ENCODE data around the gene SFTA2. TPM values are rescaled to one million over a fixed set of nuclear protein-coding genes. Genes with fewer than 3 reads are reported as not detected.
"Not testable (repeated sequence)": the region's sequence is repeated elsewhere in the genome, so short reads cannot be mapped to it uniquely, and the experiment has no call there.

Gene SFTA2
- not detected for polyA plus RNA-seq (2013, experiment 1 of 2)
- not detected for polyA plus RNA-seq (2013, experiment 2 of 2)

- H3K27ac ChIP-seq (ENCODE audit: low read depth, low read length), result no peak within 1 kb of the TSS
- no peaks in the 10 kb centered on the region for H3K27me3 ChIP-seq (ENCODE audit: insufficient read depth, low read length)
- H3K36me3 ChIP-seq (ENCODE audit: insufficient read depth, low read length), result peaks cover 15% of the 10 kb centered on the region
- H3K4me3 ChIP-seq (ENCODE audit: low read length), result no peak within 1 kb of the TSS
- H3K9ac ChIP-seq (ENCODE audit: low read depth, low read length), result no peak within 1 kb of the TSS
- peaks cover 8% of the 10 kb centered on the region; the same call in 1 of the 2 replicates for H3K9me3 ChIP-seq (ENCODE audit: insufficient read depth, low read depth, low read length)
- WGBS, result 85% methylated on average over 5 of the region's 7 CpGs
- H3K4me1 ChIP-seq (ENCODE audit: insufficient read depth, low read length), result peaks cover 3% of the 10 kb centered on the region; the same call in 1 of the 2 replicates
Observed at GRCh38 chr6:30931969-30932645, at the start of gene SFTA2. Gene SFTA2 (minus strand): TSS chr6:30932170. CDS start chr6:30932096, 74 bp downstream.

- Histone ChIP-seq H3K27me3 (ENCODE audit: insufficient read depth, low read length) (no peaks in the 10 kb centered on the region), H3K9me3 (ENCODE audit: insufficient read depth, low read depth, low read length) (no peaks in the 10 kb centered on the region), H3K36me3 (ENCODE audit: insufficient read depth, low read length) (no peaks in the 10 kb centered on the region), H3K9ac (ENCODE audit: low read depth, low read length) (no peak overlapping the region), H3K27ac (ENCODE audit: low read depth, low read length) (no peak overlapping the region), H3K4me1 (ENCODE audit: insufficient read depth, low read length) (peaks cover 7% of the 10 kb centered on the region), H3K4me3 (ENCODE audit: low read length) (no peak overlapping the region)
- 96% methylated on average over 4 of the region's 4 CpGs for WGBS
Observed at GRCh38 chr6:30979690-30980089, 47.7 kb upstream of the SFTA2 start.

- no peak overlapping the region for H3K27ac ChIP-seq (ENCODE audit: low read depth, low read length)
- 100% methylated on average over 1 of the region's 1 CpG for WGBS
Observed at GRCh38 chr6:30979141-30979540, 47.2 kb upstream of the SFTA2 start.

GRCh38 chr6:30974490-30975252, 42.7 kb upstream of the SFTA2 start:
- Histone ChIP-seq H3K36me3 (ENCODE audit: insufficient read depth, low read length) (no peaks in the 10 kb centered on the region), H3K9me3 (ENCODE audit: insufficient read depth, low read depth, low read length) (no peaks in the 10 kb centered on the region), H3K27ac (ENCODE audit: low read depth, low read length) (no peak overlapping the region), H3K9ac (ENCODE audit: low read depth, low read length) (no peak overlapping the region), H3K4me1 (ENCODE audit: insufficient read depth, low read length) (no peaks in the 10 kb centered on the region), H3K4me3 (ENCODE audit: low read length) (no peak overlapping the region), H3K27me3 (ENCODE audit: insufficient read depth, low read length) (no peaks in the 10 kb centered on the region)
- 80% methylated on average over 4 of the region's 4 CpGs for WGBS

More at GRCh38 chr6:30979141-30979540, 47.2 kb upstream of the SFTA2 start:
- no peaks in the 10 kb centered on the region for H3K9me3 ChIP-seq (ENCODE audit: insufficient read depth, low read depth, low read length)
- no peak overlapping the region for H3K9ac ChIP-seq (ENCODE audit: low read depth, low read length)
- no peaks in the 10 kb centered on the region for H3K36me3 ChIP-seq (ENCODE audit: insufficient read depth, low read length)
- no peaks in the 10 kb centered on the region for H3K27me3 ChIP-seq (ENCODE audit: insufficient read depth, low read length)
- no peak overlapping the region for H3K4me3 ChIP-seq (ENCODE audit: low read length)
- peaks cover 7% of the 10 kb centered on the region for H3K4me1 ChIP-seq (ENCODE audit: insufficient read depth, low read length)

GRCh38 chr6:30972816-30973215, 40.8 kb upstream of the SFTA2 start:
- H3K4me1 ChIP-seq (ENCODE audit: insufficient read depth, low read length), result no peaks in the 10 kb centered on the region
- H3K9ac ChIP-seq (ENCODE audit: low read depth, low read length), result no peak overlapping the region
- H3K27ac ChIP-seq (ENCODE audit: low read depth, low read length), result no peak overlapping the region
- H3K36me3 ChIP-seq (ENCODE audit: insufficient read depth, low read length), result no peaks in the 10 kb centered on the region
- no peak overlapping the region for H3K4me3 ChIP-seq (ENCODE audit: low read length)
- WGBS, result 94% methylated on average over 4 of the region's 4 CpGs
- no peaks in the 10 kb centered on the region for H3K9me3 ChIP-seq (ENCODE audit: insufficient read depth, low read depth, low read length)
- no peaks in the 10 kb centered on the region for H3K27me3 ChIP-seq (ENCODE audit: insufficient read depth, low read length)

GRCh38 chr6:30970946-30971345, 39.0 kb upstream of the SFTA2 start:
- over 99% methylated on average over 4 of the region's 5 CpGs for WGBS
- no peaks in the 10 kb centered on the region for H3K27me3 ChIP-seq (ENCODE audit: insufficient read depth, low read length)
- no peak overlapping the region for H3K9ac ChIP-seq (ENCODE audit: low read depth, low read length)
- H3K9me3 ChIP-seq (ENCODE audit: insufficient read depth, low read depth, low read length), result no peaks in the 10 kb centered on the region
- no peaks in the 10 kb centered on the region for H3K36me3 ChIP-seq (ENCODE audit: insufficient read depth, low read length)
- H3K4me3 ChIP-seq (ENCODE audit: low read length), result no peak overlapping the region
- H3K4me1 ChIP-seq (ENCODE audit: insufficient read depth, low read length), result no peaks in the 10 kb centered on the region
- H3K27ac ChIP-seq (ENCODE audit: low read depth, low read length), result no peak overlapping the region

- not testable (repeated sequence) for H3K4me1 ChIP-seq (ENCODE audit: insufficient read depth, low read length); H3K27me3 ChIP-seq (ENCODE audit: insufficient read depth, low read length); H3K9me3 ChIP-seq (ENCODE audit: insufficient read depth, low read depth, low read length); H3K9ac ChIP-seq (ENCODE audit: low read depth, low read length); H3K4me3 ChIP-seq (ENCODE audit: low read length); H3K27ac ChIP-seq (ENCODE audit: low read depth, low read length); H3K36me3 ChIP-seq (ENCODE audit: insufficient read depth, low read length)
- WGBS, result 97% methylated on average over 6 of the region's 6 CpGs
Observed at GRCh38 chr6:30969171-30969570, 37.2 kb upstream of the SFTA2 start.

GRCh38 chr6:30966154-30966553, 34.2 kb upstream of the SFTA2 start:
- H3K4me1 ChIP-seq (ENCODE audit: insufficient read depth, low read length), result no peaks in the 10 kb centered on the region
- H3K36me3 ChIP-seq (ENCODE audit: insufficient read depth, low read length), result no peaks in the 10 kb centered on the region
- H3K9ac ChIP-seq (ENCODE audit: low read depth, low read length), result no peak overlapping the region
- WGBS, result 89% methylated on average over 3 of the region's 3 CpGs
- H3K9me3 ChIP-seq (ENCODE audit: insufficient read depth, low read depth, low read length), result no peaks in the 10 kb centered on the region
- no peaks in the 10 kb centered on the region for H3K27me3 ChIP-seq (ENCODE audit: insufficient read depth, low read length)
- H3K4me3 ChIP-seq (ENCODE audit: low read length), result no peak overlapping the region
- no peak overlapping the region for H3K27ac ChIP-seq (ENCODE audit: low read depth, low read length)

GRCh38 chr6:30965140-30965601, 33.2 kb upstream of the SFTA2 start:
- no peak overlapping the region for H3K4me3 ChIP-seq (ENCODE audit: low read length)
- no peak overlapping the region for H3K27ac ChIP-seq (ENCODE audit: low read depth, low read length)
- no peaks in the 10 kb centered on the region for H3K36me3 ChIP-seq (ENCODE audit: insufficient read depth, low read length)
- WGBS, result 91% methylated on average over 5 of the region's 5 CpGs
- H3K4me1 ChIP-seq (ENCODE audit: insufficient read depth, low read length), result no peaks in the 10 kb centered on the region
- no peaks in the 10 kb centered on the region for H3K27me3 ChIP-seq (ENCODE audit: insufficient read depth, low read length)
- no peaks in the 10 kb centered on the region for H3K9me3 ChIP-seq (ENCODE audit: insufficient read depth, low read depth, low read length)
- H3K9ac ChIP-seq (ENCODE audit: low read depth, low read length), result no peak overlapping the region

GRCh38 chr6:30964075-30964474, 32.1 kb upstream of the SFTA2 start:
- H3K36me3 ChIP-seq (ENCODE audit: insufficient read depth, low read length), result no peaks in the 10 kb centered on the region
- H3K9ac ChIP-seq (ENCODE audit: low read depth, low read length), result no peak overlapping the region
- no peak overlapping the region for H3K4me3 ChIP-seq (ENCODE audit: low read length)
- no peaks in the 10 kb centered on the region for H3K9me3 ChIP-seq (ENCODE audit: insufficient read depth, low read depth, low read length)
- no peak overlapping the region for H3K27ac ChIP-seq (ENCODE audit: low read depth, low read length)
- H3K4me1 ChIP-seq (ENCODE audit: insufficient read depth, low read length), result no peaks in the 10 kb centered on the region
- WGBS, result 92% methylated on average over 4 of the region's 4 CpGs
- H3K27me3 ChIP-seq (ENCODE audit: insufficient read depth, low read length), result no peaks in the 10 kb centered on the region

GRCh38 chr6:30963641-30964040, 31.7 kb upstream of the SFTA2 start:
- WGBS, result 94% methylated on average over 6 of the region's 6 CpGs
- no peak overlapping the region for H3K4me3 ChIP-seq (ENCODE audit: low read length)
- H3K27me3 ChIP-seq (ENCODE audit: insufficient read depth, low read length), result no peaks in the 10 kb centered on the region
- no peaks in the 10 kb centered on the region for H3K4me1 ChIP-seq (ENCODE audit: insufficient read depth, low read length)
- no peak overlapping the region for H3K27ac ChIP-seq (ENCODE audit: low read depth, low read length)
- H3K9me3 ChIP-seq (ENCODE audit: insufficient read depth, low read depth, low read length), result no peaks in the 10 kb centered on the region
- no peak overlapping the region for H3K9ac ChIP-seq (ENCODE audit: low read depth, low read length)
- H3K36me3 ChIP-seq (ENCODE audit: insufficient read depth, low read length), result no peaks in the 10 kb centered on the region
